ENCODE measurements around the gene CAP2. TPM values are rescaled to one million over a fixed set of nuclear protein-coding genes. Genes with fewer than 3 reads are reported as not detected.
"Not testable (repeated sequence)": the region's sequence is repeated elsewhere in the genome, so short reads cannot be mapped to it uniquely, and the experiment has no call there.

The CAP2 gene
- total RNA-seq, 4 donors from 2014 or later: 1.4 to 2.9 (median 2.2) TPM

DNA sequence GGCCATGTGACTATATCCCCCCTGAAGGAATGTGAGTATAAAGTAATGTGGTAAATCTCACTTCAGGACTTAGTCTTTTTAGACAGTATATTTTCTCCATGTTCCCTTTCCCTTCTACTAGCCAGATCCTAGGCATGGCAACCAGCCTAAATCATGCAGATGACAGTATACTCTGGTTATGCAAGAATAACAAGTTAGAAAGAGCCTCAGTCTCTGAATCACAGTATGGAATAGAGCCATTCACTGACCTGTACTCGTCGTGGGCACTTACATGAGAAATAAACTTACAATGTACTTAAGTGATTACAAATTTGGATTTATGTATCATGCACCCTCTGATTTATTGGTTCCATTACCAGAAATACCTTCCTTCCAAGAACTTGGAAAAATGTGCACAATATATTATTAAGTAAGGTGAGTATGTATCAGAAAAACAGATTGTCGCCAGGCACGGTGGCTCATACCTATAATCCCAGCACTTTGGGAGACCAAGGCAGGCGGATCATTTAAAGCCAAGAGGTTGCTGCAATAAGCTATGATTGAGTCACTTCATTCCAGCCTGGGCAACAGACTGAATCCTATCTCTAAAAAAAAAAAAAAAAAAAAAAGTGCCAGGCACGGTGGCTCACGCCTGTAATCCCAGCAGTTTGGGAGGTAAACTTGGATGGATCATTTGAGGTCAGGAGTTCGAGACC is 181.6 kb downstream of the CAP2 start:
- no peak for DNase-seq (ENCODE audit: low spot score in 2 of 2)
- Histone ChIP-seq H3K9me3 (no peaks in the 10 kb centered on the region), H3K27ac (no peak overlapping the region), H3K4me3 (no peak overlapping the region), H3K36me3 (no peaks in the 10 kb centered on the region), H3K4me1 (peaks cover under 1% of the 10 kb centered on the region), H3K27me3 (peaks cover 8% of the 10 kb centered on the region)
- TF ChIP-seq EP300 (IDR thresholded peaks at IDR 0.05) (no peak), POLR2AphosphoS5 (IDR thresholded peaks at IDR 0.05) (no peak), POLR2A (IDR thresholded peaks at IDR 0.05) (no peak)
- TF ChIP-seq, protein P1, sequence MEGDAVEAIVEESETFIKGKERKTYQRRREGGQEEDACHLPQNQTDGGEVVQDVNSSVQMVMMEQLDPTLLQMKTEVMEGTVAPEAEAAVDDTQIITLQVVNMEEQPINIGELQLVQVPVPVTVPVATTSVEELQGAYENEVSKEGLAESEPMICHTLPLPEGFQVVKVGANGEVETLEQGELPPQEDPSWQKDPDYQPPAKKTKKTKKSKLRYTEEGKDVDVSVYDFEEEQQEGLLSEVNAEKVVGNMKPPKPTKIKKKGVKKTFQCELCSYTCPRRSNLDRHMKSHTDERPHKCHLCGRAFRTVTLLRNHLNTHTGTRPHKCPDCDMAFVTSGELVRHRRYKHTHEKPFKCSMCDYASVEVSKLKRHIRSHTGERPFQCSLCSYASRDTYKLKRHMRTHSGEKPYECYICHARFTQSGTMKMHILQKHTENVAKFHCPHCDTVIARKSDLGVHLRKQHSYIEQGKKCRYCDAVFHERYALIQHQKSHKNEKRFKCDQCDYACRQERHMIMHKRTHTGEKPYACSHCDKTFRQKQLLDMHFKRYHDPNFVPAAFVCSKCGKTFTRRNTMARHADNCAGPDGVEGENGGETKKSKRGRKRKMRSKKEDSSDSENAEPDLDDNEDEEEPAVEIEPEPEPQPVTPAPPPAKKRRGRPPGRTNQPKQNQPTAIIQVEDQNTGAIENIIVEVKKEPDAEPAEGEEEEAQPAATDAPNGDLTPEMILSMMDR (IDR thresholded peaks at IDR 0.05): no peak
- WGBS: 66% methylated on average over 8 of the region's 8 CpGs

DNA sequence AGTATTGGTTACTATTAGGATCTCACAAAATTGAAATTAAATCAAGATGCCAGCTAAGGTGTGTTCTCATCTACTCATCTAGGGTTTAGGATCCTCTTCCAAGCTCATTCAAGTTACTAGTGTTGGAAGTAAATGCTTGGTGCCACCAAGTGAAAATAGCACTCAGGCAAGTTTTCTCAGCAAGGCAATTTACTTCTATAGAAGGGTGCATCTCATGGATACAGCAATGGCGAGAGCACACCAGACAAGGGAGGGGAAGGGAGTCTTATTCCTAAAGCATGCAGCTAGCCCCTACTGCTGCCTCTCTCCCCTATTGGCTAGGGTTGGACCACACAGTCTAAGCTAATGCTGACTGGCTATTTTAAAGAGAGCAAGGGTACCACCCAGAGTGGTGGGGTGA is 183.7 kb downstream of the CAP2 start:
- TF ChIP-seq POLR2A (IDR thresholded peaks at IDR 0.05) (no peak), EP300 (IDR thresholded peaks at IDR 0.05) (no peak), POLR2AphosphoS5 (IDR thresholded peaks at IDR 0.05) (no peak)
- TF ChIP-seq, protein P1 (IDR thresholded peaks at IDR 0.05): no peak
- no peak overlapping the region for H3K27ac ChIP-seq
- H3K9me3 ChIP-seq: no peaks in the 10 kb centered on the region
- no peak overlapping the region for H3K4me3 ChIP-seq
- H3K27me3 ChIP-seq: peaks cover 8% of the 10 kb centered on the region
- 89% methylated on average over 1 of the region's 1 CpG for WGBS
- DNase-seq (ENCODE audit: low spot score in 2 of 2): no peak
- H3K4me1 ChIP-seq: peaks cover 9% of the 10 kb centered on the region
- no peaks in the 10 kb centered on the region for H3K36me3 ChIP-seq

DNA sequence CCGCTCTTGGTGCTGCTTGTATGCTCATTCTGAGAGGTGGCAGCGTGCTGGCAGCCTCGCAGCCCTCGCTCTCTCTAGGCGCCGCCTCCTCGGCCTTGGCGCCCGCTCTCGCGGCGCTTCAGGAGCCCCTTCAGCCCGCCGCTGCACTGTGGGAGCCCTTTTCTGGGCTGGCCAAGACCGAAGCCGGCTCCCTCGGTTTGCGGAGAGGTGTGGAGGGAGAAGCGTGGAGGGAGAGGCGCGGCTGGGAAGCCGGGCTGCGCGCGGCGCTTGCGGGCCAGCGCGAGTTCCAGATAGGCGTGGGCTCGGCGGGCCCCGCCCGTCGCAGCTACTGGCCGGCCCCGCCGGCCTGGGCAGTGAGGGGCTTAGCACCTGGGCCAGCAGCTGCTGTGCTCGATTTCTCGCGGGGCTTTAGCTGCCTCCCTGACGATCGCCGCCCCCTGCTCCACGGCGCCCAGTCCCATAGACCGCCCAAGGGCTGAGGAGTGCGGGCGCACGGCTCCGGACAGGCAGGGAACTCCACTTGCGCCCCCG is 187.2 kb downstream of the CAP2 start:
- no peaks in the 10 kb centered on the region for H3K27me3 ChIP-seq
- TF ChIP-seq POLR2A (IDR thresholded peaks at IDR 0.05) (no peak), POLR2AphosphoS5 (IDR thresholded peaks at IDR 0.05) (no peak), EP300 (IDR thresholded peaks at IDR 0.05) (no peak)
- TF ChIP-seq, protein P1 (IDR thresholded peaks at IDR 0.05): no peak
- peaks cover 22% of the 10 kb centered on the region for H3K4me1 ChIP-seq
- H3K27ac ChIP-seq: no peak overlapping the region
- WGBS: 0% methylated on average over 14 of the region's 53 CpGs
- no peaks in the 10 kb centered on the region for H3K36me3 ChIP-seq
- peak overlapping the region; percentile 57 for H3K4me3 ChIP-seq
- H3K9me3 ChIP-seq: no peaks in the 10 kb centered on the region
- DNase-seq (ENCODE audit: low spot score in 2 of 2): no peak

DNA sequence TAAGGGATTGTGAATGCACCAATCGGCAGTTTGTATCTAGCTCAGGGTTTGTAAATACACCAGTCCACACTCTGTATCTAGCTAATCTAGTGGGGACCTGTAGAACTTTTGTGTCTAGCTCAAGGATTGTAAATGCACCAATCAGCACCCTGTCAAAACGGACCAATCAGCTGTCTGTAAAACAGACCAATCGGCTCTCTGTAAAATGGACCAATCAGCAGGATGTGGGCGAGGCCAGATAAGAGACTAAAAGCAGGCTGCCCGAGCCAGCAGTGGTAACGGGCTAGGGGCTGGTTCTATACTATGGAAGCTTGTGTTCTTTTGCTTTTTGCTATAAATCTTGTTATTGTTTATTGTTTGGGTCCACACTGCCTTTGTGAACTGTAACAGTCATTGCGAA is 187.9 kb downstream of the CAP2 start:
- H3K9me3 ChIP-seq; H3K36me3 ChIP-seq; H3K27me3 ChIP-seq; DNase-seq (ENCODE audit: low spot score in 2 of 2); H3K4me3 ChIP-seq; H3K27ac ChIP-seq: not testable (repeated sequence)
- H3K4me1 ChIP-seq: peaks cover 22% of the 10 kb centered on the region
- WGBS: 98% methylated on average over 6 of the region's 7 CpGs

DNA sequence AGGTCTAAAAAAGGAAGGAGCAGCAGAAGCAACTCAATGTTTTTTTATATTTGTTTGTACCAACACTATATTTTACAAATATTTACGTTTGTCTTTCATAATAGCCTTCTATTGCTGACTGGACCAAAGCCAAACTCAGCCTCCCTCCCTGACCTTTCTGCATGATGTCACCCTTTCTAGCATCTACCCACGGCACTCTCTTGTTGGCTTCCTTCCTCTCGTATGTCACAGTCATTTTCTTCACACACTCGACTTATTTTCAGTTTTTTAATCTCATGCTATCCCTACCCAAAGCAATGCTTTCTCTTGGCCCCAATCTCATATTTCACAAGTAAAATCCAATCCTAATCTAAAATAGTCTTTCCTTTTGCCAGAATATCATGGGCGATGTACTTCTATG is 190.4 kb downstream of the CAP2 start:
- H3K36me3 ChIP-seq: no peaks in the 10 kb centered on the region
- peaks cover 22% of the 10 kb centered on the region for H3K4me1 ChIP-seq
- no peaks in the 10 kb centered on the region for H3K27me3 ChIP-seq
- H3K4me3 ChIP-seq: no peak overlapping the region
- H3K27ac ChIP-seq: no peak overlapping the region
- no peak for DNase-seq (ENCODE audit: low spot score in 2 of 2)
- WGBS: 18% methylated on average over 5 of the region's 5 CpGs
- TF ChIP-seq POLR2AphosphoS5 (IDR thresholded peaks at IDR 0.05): no peak
- no peak for TF ChIP-seq POLR2A (IDR thresholded peaks at IDR 0.05)
- no peak for TF ChIP-seq EP300 (IDR thresholded peaks at IDR 0.05)
- TF ChIP-seq, protein P1 (IDR thresholded peaks at IDR 0.05): no peak
- H3K9me3 ChIP-seq: no peaks in the 10 kb centered on the region

Data from suprapubic skin (tissue), 4 donors.